HG02884 (cell line): ENCODE data around the gene PARVA.
"Not testable (repeated sequence)": the region's sequence is repeated elsewhere in the genome, so short reads cannot be mapped to it uniquely, and the experiment has no call there.

Source experiments
- ATAC-seq: cut with Tn5 transposase; IDR thresholded peaks from one replicate; pipeline ENCODE4 v1.9.1; 2021; ENCODE audit warnings: mild to moderate bottlenecking, moderate library complexity; ENCODE audit not compliant: unreplicated experiment

The PARVA gene, protein sequence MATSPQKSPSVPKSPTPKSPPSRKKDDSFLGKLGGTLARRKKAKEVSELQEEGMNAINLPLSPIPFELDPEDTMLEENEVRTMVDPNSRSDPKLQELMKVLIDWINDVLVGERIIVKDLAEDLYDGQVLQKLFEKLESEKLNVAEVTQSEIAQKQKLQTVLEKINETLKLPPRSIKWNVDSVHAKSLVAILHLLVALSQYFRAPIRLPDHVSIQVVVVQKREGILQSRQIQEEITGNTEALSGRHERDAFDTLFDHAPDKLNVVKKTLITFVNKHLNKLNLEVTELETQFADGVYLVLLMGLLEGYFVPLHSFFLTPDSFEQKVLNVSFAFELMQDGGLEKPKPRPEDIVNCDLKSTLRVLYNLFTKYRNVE

DNA sequence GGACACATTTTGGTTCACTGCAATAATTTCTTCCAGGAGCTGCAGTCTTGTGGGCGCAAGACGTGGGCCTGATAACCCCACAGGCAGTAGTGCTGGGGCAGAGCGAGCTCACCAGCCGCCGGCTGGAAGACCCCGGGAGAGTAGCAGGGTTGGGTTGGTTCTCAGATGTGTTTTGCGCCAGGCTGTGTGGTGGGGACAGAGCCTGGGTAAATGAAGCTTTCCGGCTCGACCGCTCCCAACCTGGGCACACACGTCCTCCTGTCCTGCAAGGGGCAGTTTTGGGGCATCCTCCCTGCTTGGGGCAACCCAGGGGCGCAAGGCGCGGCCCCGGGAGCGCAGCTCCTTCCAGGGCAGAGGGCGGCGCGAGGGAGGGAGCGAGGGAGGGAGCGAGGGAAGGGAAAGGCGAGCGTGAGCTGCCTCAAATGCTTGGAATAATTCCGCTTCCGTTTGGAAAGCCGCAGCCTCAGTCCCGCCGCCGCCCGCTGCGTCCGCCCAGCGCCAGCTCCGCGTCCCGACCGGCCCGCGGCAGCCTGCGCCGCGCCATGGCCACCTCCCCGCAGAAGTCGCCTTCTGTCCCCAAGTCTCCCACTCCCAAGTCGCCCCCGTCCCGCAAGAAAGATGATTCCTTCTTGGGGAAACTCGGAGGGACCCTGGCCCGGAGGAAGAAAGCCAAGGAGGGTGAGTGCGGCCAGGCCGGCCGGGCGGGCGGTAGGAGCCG is at the start of gene PARVA:
Gene PARVA, plus strand, starts transcription at position 466 of the 718 bp plus-strand sequence. Its CDS starts 77 bp downstream, at position 543.
- no peak for ATAC-seq

- no peak for ATAC-seq
Observed at GRCh38 chr11:12329169-12329568, 48.2 kb upstream of the PARVA start.

- no peak for ATAC-seq
Observed at GRCh38 chr11:12329797-12330196, 47.6 kb upstream of the PARVA start.

- ATAC-seq, result no peak
Observed at GRCh38 chr11:12330485-12331231, 46.7 kb upstream of the PARVA start.

DNA sequence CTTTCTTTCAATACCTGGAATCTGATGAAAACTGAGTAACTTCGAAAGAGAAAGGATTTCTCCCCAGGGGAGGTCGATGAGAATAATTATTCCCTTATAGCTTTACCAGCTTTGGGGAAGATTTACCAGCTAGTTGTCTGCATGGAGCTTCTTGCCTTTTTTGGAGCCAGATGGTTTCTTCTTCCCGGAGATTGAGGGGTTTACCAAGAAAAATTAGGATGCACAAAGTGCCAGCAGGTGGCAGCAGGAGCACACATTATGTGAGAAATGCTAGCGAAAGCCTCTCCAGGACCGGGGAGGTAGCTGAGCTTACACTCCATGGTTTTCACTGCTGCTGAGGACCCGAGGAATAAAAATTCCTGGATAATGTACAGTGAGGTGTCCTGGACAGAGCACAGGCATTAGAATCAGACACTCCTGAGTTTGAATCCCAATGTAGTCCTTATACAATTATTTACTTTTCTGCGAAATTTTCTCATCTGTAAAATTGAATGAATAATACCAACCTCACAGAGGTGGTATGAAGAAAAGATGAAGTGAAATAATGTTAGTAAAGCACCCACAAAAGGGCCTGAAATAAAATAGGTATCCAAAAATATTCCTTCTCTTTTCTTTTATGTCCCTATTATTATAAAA is 46.0 kb upstream of the PARVA start:
- ATAC-seq, result no peak

GRCh38 chr11:12343526-12343925 is 33.8 kb upstream of the PARVA start:
- no peak for ATAC-seq

- no peak for ATAC-seq
Observed at GRCh38 chr11:12353534-12353933, 23.8 kb upstream of the PARVA start.

DNA sequence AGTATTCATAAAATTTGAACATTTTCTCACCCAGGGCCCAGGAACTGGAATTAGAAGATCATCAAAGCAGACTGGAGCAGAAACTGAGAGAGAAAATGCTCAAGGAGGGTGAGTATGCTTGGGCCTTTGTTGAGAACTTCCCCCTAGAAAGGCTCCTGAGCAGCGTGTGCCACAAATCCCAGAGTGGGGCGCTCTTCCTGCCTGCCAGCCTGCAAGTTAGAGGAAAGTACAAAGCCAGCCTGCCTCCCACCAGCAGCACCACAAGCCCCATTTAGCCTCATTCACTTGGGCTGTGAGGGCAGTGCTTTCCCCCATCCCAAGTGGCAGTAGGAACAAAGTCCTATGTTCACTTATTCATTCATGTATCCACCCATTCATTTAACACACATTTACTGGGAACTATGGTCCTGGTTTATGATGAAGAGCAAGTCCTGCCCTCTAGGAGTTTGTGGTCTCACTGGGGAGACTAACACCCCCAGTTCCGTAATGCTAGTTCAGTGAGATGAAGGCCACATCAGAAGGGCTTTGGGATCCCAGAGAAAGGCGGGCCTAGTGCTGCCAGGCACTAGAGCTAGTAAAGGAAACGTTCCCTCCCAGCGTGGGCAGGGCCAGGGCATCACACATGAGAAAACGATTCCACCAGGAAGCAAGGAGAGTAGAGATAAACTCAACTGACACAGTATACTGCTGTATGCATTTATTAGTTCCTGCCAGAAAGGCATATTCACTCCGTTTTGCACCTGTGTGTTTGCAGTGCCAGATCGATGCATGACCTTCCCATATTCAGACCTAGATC is 22.4 kb upstream of the PARVA start:
- no peak for ATAC-seq

DNA sequence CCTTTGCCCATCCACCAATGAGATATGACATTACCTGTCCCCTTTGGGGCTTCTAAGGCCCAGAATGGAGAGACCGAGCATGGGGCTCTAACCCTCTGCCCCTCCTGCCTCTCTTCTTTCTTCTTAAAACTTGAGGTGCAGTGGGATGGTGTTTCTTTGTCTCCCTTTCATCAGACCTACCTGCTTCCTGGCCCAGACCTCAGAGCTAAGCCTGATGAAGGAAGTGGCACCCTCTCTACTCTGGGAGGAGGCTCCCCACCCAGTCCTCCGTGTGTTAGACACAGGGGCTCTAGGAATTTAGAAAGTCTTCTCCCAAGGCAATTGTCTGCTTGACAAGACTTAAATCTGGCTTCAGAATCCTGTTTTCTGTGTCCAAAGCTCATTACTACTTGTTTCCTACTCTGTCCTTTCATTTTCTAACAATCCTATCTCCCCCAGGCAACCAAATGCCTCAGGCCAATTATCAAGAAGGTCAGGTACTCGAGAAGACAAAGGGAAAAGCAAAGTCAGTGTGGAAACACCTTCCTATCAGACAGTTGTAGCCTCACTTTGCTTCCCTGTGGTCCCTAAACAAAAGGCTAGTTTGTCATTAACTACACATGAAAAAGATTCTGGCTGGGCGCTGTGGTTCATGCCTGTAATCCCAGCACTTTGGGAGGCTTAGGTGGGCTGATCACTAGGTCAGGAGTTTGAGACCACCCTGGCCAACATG is 20.3 kb upstream of the PARVA start:
- no peak for ATAC-seq

DNA sequence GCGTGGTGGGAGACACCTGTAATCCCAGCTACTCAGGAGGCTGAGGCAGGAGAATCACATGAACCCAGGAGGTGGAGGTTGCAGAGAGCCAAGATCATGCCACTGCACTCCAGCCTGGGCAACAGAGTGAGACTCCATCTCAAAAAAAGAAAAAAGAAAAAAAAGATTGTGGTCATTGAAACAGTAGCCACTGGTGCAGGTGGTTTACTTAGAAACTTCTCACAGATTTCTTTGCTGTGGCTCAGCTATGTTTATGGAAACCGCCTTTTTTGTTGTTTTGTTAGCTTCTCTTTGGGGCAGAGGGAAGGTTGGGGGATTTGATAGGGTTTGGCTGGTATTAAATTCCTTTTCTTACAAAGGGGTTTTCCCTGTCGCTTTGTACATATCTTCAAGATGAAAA is 19.7 kb upstream of the PARVA start:
- not testable (repeated sequence) for ATAC-seq

DNA sequence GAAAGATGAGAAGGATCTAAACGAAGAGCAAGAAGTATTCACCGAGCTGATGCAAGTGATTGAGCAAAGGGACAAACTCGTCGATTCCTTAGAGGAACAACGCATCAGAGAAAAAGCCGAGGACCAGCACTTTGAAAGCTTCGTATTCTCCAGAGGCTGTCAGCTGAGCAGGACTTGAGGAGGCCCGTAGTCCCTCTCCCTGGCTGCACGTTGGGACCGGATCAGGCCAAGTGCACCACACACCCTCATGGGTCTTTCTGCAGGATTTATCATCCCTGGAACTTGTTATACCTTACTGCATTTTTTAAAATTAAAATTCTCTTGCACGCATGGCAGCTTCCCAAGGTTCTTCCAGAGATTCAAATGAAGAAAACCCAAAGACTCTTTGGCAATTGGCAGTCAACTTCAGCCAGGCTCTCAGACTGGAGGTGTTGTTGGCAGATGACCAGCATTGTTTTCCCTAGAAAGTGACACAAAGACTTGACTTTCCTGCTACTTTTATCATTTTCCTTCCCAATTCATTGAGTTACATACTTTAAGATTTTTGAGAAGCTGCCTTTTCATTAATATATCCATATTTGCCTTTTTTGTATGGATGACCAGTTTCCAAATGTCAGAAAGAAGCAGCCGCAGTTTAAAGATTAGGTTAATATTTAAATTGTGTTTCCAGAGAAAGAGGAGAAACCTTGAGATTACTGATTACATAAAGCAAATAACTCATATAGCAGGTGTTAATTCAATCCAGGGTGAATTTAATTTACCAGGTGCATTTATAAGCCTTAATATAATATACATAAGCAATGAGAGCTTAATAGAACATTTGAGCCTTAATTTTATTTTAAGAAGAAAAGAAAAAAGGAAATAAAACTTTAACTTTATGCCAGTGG is 18.8 kb upstream of the PARVA start:
- ATAC-seq, result no peak

DNA sequence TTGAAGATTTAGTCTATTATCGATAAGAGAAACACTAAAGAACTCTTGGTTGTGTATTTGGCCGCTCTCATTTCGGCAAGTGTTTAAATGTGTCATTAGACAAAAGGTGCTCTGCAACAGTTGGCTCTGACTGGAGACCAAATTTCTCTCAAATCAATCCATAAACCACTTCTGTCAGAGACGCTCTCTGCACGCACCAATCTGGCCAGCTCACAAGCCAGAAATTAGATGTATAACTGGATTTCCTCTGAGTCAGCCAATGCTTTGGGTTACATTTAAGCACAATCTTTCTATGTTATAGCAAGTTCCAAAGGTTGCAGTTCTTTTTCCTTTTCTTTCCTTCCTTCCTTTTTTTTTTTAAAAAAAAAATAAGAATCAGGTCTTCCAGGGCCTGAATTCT is 17.6 kb upstream of the PARVA start:
- ATAC-seq, result no peak

DNA sequence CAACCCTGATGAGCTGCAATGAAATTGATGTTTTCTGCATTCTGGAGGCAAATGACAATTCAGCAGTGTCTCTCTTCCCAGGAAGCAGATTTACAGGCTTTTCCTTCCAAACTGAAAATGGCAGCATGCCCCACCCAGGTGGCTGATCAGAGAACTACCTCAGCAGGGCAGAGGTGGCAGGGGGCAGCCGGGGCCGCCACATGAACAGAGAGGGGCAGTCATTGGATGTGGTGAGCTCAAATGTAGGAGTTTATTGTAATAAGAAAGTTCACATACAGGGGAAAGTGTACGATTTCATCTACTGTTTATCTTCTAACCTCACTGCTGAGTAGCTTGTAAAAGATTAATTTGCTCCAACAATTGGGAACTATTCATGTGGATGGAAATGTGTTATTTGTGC is 15.7 kb upstream of the PARVA start:
- ATAC-seq, result no peak

- no peak for ATAC-seq
Observed at GRCh38 chr11:12362857-12363256, 14.5 kb upstream of the PARVA start.

GRCh38 chr11:12363373-12363772 is 14.0 kb upstream of the PARVA start:
- ATAC-seq, result no peak

GRCh38 chr11:12365965-12366575 is 11.3 kb upstream of the PARVA start:
- ATAC-seq, result not testable (repeated sequence)

DNA sequence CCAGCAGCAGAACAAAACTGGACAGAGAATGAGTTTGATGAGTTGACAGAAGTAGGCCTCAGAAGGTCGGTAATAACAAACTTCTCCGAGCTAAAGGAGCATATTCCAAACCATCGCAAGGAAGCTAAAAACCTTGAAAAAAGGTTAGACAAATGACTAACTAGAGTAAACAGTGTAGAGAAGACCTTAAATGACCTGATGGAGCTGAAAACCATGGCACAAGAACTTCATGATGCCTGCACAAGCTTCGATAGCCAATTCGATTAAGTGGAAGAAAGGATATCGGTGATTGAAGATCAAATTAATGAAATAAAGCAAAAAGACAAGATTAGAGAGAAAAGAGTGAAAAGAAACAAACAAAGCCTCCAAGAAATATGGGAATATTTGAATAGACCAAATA is 10.3 kb upstream of the PARVA start:
- ATAC-seq, result not testable (repeated sequence)

- ATAC-seq, result no peak
Observed at GRCh38 chr11:12372111-12372510, 5.3 kb upstream of the PARVA start.
